Right lobe of liver (tissue), 6 donors: ENCODE measurements around the gene RASL11A. TPM values are rescaled to one million over a fixed set of nuclear protein-coding genes. Genes with fewer than 3 reads are reported as not detected.

Source experiments
- ATAC-seq, 4 donors: fragments of 200-7000 bp; cut with Tn5 transposase; one replicate each; pipeline ENCODE4 v1.9.1; 2020; ENCODE audit warnings: mild to moderate bottlenecking in 4 of 4, moderate library complexity in 4 of 4
- DNase-seq, 3 donors: peaks; one replicate each; pipeline ENCODE4 v3.0.0-alpha.2; 2020
- H3K27ac ChIP-seq, 3 donors: fragments of 200-600 bp; one replicate each; pipeline ENCODE4 v1.8.0; 2022
- H3K27me3 ChIP-seq, 2 donors: fragments of 200-600 bp; one replicate each; pipeline ENCODE4 v1.8.0; 2022
- H3K36me3 ChIP-seq, 4 donors: fragments of 200-600 bp; sonication (generic) in 1 of 4; one replicate each; pipeline versions ENCODE4 v1.5.1 to v1.8.0; 2017 to 2022; ENCODE audit warnings: control low read depth in 1 of 4
- H3K4me1 ChIP-seq, 4 donors: fragments of 200-600 bp; sonication (generic) in 1 of 4; one replicate each; pipeline versions ENCODE4 v1.5.1 to v1.8.0; 2017 to 2022; ENCODE audit warnings: control low read depth in 1 of 4
- H3K4me3 ChIP-seq, 3 donors: fragments of 200-600 bp; one replicate each; pipeline ENCODE4 v1.8.0; 2022
- H3K9me3 ChIP-seq, 4 donors: fragments of 200-600 bp; sonication (generic) in 1 of 4; one replicate each; pipeline versions ENCODE4 v1.5.1 to v1.8.0; 2017 to 2022; ENCODE audit warnings: control low read depth in 1 of 4
- POLR2A ChIP-seq: fragments of 450-650 bp; IDR thresholded peaks from one replicate; pipeline ENCODE4 v1.6.1; 2017; ENCODE audit warnings: antibody characterized with exemption, mild to moderate bottlenecking
- WGBS: methylation state at CpG from one replicate; pipeline ENCODE4 v1.1.6; 2018; ENCODE audit warnings: low coverage, low lambda C conversion rate; ENCODE audit not compliant: insufficient coverage; ENCODE audit errors: missing lambda C conversion rate; 5-methylcytosine and 5-hydroxymethylcytosine counted together
- intact Hi-C, 2 donors: fragments of 100-400 bp; cut with DNase I; formaldehyde crosslinking; loops; one replicate each; pipeline versions ENCODE4 v1.11.2 to v1.14.1; 2022
- total RNA-seq, 6 experiments: library from RNA; depleted of rRNA in 2 of 6; stranded (reverse); fragments of >200 nt in 2 of 6; fragmentation: NEBNext Ultra II Directional in 3 of 6; extraction: Animal tissue kit (Norgen Biotek cat#: 25700) in 3 of 6; gene quantifications; one replicate each; pipeline versions ENCODE4 v1.1.0 to v1.2.4, GENCODE V29; 2016 to 2023
- TF ChIP-seq, protein P1 (sequence below), 4 donors: fragments of 200-600 bp in 3 of 4; fragments of 450-650 bp in 1 of 4; IDR thresholded peaks; one replicate each; pipeline versions ENCODE4 v1.5.1 to v1.8.0; 2016 to 2022; ENCODE audit warnings: antibody characterized with exemption in 4 of 4, mild to moderate bottlenecking in 2 of 4
- donor health status: DM: no; HTN: yes; CAD: no.
- donor health status: DM: no; HTN: no; CAD: no.
- donor health status: DM: no; HTN: no; CAD: no.
- donor health status: DM: no; HTN: yes; CAD: no.
- donor health status: DM: no; HTN: yes; CAD: no.

Gene RASL11A
- total RNA-seq, 6 experiments from 2014 or later: 4.2 to 23.4 (median 6.1) TPM

DNA sequence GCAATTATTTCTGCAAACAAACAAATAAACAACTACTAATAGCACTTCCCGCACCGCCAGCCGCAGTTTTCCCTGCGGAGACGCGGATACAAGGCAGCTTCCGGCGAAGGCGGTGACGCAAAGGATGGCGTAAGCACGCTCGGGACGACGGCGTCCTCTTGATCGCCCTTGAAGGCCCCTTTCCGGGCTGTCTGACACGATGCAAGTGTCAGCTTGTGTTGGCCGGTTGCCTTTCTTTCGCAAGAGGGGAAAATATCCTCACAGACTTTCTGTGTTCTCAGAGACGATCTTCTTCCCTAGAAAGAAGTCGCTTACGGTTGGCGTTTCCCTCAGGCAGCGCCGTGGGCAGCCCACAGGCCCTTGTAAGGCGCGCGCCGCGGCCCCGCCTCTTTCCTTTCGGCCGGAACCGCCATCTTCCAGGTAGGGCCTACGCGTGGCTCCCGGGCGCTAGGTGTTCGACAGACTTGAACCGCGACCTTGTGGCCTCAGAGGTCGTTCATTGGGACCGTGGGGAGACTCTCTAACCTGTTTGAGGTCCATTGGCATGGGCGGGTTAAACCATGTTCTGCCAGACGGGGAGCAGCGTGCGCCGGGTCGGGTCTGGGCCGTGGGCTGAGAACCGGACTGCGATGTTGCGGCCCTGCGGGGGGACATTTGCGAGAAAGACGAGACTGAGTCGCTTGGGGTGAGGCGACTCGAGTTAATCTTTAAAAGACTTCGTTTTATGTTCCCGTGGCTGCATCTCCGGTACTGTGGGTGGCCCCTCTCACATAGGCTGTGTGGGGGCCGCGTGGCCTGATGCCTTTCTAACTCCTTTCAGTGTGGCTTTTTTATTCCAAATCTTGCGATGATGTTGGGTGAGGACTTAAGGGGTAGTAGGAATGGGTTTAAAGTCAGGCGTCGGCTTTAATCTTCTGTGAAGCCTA, 19.2 kb upstream of the RASL11A start, which contains the start of gene RPL21:
TSS of gene RPL21 (plus strand) at position 393 of the 926 bp plus-strand sequence. CDS start 2,219 bp downstream, outside the sequence.
- H3K36me3 ChIP-seq: peaks cover 0 to 29% (median 1%) of the 10 kb centered on the region in 4 donors
- peak; percentile 96 to 97 (median 96) for DNase-seq
- WGBS: 0% methylated on average over 31 of the region's 69 CpGs
- intact Hi-C loops: no loop called here
- peak within 1 kb of the TSS; percentile 96 to 99 (median 96) for H3K27ac ChIP-seq
- peak within 1 kb of the TSS; percentile 66 to 97 (median 95) for H3K4me3 ChIP-seq
- peak; percentile 95 to 98 (median 98) for ATAC-seq
- H3K9me3 ChIP-seq: no peaks in the 10 kb centered on the region
- no peaks in the 10 kb centered on the region for H3K27me3 ChIP-seq
- H3K4me1 ChIP-seq: peaks cover 0 to 37% (median 0%) of the 10 kb centered on the region in 4 donors
- peak; percentile 87 for TF ChIP-seq POLR2A
- TF ChIP-seq, protein P1, sequence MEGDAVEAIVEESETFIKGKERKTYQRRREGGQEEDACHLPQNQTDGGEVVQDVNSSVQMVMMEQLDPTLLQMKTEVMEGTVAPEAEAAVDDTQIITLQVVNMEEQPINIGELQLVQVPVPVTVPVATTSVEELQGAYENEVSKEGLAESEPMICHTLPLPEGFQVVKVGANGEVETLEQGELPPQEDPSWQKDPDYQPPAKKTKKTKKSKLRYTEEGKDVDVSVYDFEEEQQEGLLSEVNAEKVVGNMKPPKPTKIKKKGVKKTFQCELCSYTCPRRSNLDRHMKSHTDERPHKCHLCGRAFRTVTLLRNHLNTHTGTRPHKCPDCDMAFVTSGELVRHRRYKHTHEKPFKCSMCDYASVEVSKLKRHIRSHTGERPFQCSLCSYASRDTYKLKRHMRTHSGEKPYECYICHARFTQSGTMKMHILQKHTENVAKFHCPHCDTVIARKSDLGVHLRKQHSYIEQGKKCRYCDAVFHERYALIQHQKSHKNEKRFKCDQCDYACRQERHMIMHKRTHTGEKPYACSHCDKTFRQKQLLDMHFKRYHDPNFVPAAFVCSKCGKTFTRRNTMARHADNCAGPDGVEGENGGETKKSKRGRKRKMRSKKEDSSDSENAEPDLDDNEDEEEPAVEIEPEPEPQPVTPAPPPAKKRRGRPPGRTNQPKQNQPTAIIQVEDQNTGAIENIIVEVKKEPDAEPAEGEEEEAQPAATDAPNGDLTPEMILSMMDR (IDR thresholded peaks at IDR 0.05): no peak

- peaks cover 0 to 39% (median 2%) of the 10 kb centered on the region in 4 donors for H3K36me3 ChIP-seq
- peak overlapping the region; percentile 66 to 97 (median 95) for H3K4me3 ChIP-seq
- peaks cover 0 to 45% (median 0%) of the 10 kb centered on the region in 4 donors for H3K4me1 ChIP-seq
- no peaks in the 10 kb centered on the region for H3K9me3 ChIP-seq
- intact Hi-C loops: no loop called here
- H3K27ac ChIP-seq: peak overlapping the region in 2 of 3 donors; percentile 96
- DNase-seq: no peak
- TF ChIP-seq POLR2A: no peak
- TF ChIP-seq, protein P1 (IDR thresholded peaks at IDR 0.05): no peak
- H3K27me3 ChIP-seq: no peaks in the 10 kb centered on the region
- no peak for ATAC-seq
Observed at GRCh38 chr13:27252467-27252866, 18.2 kb upstream of the RASL11A start.

DNA sequence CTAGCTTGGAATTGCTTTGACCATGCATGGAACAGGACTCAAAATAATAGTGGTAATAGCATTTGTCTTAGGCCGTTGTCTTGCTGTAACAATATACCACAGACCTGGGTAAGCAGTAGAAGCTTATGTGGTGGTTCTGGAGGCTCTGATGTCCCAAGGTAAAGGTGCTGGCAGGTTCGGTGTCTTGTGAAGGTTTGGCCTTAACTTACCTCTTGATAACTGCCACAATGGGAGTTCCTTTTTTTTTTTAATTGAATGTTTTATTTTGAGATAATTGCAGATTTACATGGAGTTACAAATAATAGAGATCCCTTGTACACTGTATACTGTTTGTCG, 13.4 kb upstream of the RASL11A start:
- Histone ChIP-seq H3K27me3 (no peaks in the 10 kb centered on the region), H3K36me3 (peaks cover 0 to 52% (median 13%) of the 10 kb centered on the region in 4 donors), H3K9me3 (no peaks in the 10 kb centered on the region), H3K4me3 (no peak overlapping the region), H3K27ac (no peak overlapping the region), H3K4me1 (peaks cover 0 to 45% (median 0%) of the 10 kb centered on the region in 4 donors)
- DNase-seq (no peak), ATAC-seq (no peak)
- intact Hi-C loops: no loop called here
- no peak for TF ChIP-seq POLR2A
- TF ChIP-seq, protein P1 (IDR thresholded peaks at IDR 0.05): no peak
- WGBS: 90% methylated on average over 3 of the region's 3 CpGs

- H3K4me3 ChIP-seq: no peak overlapping the region
- no peaks in the 10 kb centered on the region for H3K27me3 ChIP-seq
- DNase-seq: no peak
- no peak for TF ChIP-seq POLR2A
- TF ChIP-seq, protein P1 (IDR thresholded peaks at IDR 0.05): no peak
- intact Hi-C loops: no loop called here
- H3K27ac ChIP-seq: no peak overlapping the region
- H3K36me3 ChIP-seq: peaks cover 0 to 52% (median 13%) of the 10 kb centered on the region in 4 donors
- H3K4me1 ChIP-seq: peaks cover 0 to 43% (median 0%) of the 10 kb centered on the region in 4 donors
- WGBS: 76% methylated on average over 7 of the region's 11 CpGs
- no peak for ATAC-seq
- no peaks in the 10 kb centered on the region for H3K9me3 ChIP-seq
Observed at GRCh38 chr13:27257648-27258253, 12.9 kb upstream of the RASL11A start.
